Adrenal gland (tissue), 5 donors: ENCODE measurements around the gene CNOT6.

ENCODE experiments used
- CTCF ChIP-seq, 6 experiments: fragments of 450-650 bp in 4 of 6; fragments of 200-600 bp in 2 of 6; sonication (generic) in 1 of 6; IDR thresholded peaks; 1 replicate in 5 of 6; 2 replicates in 1 of 6; pipeline versions ENCODE4 v1.5.1 to v1.8.0; 2016 to 2021; ENCODE audit warnings: antibody characterized with exemption in 6 of 6, mild to moderate bottlenecking in 2 of 6, moderate library complexity in 1 of 6
- POLR2A ChIP-seq, 2 donors: fragments of 450-650 bp; IDR thresholded peaks; one replicate each; pipeline ENCODE4 v1.6.1; 2017; ENCODE audit warnings: antibody characterized with exemption in 2 of 2, mild to moderate bottlenecking in 2 of 2, moderate library complexity in 1 of 2
- donor health status: DM: no; HTN: no; CAD: no.

DNA sequence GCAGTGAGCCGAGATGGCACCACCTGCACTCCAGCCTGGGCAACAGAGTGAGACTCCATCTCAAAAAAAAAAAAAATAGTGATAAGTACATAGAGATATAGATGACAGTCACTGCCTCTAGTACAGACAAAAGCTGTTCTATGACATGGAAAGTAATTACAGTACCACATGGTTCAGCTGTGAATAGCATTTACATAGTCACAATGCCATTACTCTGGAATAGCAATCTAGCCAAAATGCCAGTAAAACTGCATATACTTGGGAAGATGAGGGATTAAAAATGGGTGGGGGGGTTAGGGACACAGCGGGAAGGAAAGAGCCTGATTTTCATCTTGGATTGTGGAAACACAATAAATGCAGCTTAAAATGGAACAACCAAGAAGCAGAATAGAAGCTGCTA lies 39.4 kb upstream of the CNOT6 start:
- no peak for TF ChIP-seq POLR2A (IDR thresholded peaks at IDR 0.05)
- TF ChIP-seq CTCF (IDR thresholded peaks at IDR 0.05): no peak
